ENCODE results near the gene TUBA4A. TPM values are rescaled to one million over a fixed set of nuclear protein-coding genes. Genes with fewer than 3 reads are reported as not detected.
A peak's percentile ranks its signal among the peaks of the same experiment; 100 is the strongest.
"Not testable (repeated sequence)": the region's sequence is repeated elsewhere in the genome, so short reads cannot be mapped to it uniquely, and the experiment has no call there.

TUBA4A gene
- total RNA-seq, 2 experiments from 2014 or later, result 96.0 to 186 TPM

DNA sequence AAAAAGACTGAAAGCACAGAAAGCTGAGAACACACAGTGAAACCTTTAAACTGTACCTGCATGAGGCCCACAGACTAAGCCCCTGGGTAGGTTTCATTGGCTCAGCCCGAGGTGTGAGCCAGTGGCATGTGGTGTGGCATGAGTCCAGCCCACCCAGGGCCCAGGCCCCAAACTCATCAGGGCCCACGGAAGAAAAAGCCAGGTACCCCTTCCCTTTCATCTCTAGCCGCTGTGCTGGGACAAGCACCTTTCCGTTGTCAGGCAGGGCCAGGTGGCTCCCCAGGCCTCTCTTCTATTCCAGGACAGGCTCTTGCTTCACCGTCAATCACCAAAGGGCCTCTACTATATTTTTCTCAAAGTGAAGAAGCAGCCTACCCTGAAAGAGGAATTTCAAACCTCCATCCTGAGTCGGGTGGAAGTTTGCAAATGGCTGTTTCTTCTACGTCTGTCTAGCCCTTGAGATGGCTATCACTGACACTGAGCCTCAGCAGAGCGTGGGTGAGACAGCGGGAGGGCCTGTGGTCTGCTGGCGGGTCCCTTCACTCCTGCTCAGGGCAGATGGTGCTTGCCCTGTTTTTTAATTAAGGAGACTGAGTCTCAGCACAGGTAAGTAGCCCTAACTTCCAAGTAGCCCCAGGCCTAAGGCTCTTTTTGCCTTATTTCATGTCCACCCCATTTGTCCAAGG, 34.0 kb upstream of the TUBA4A start:
- intact Hi-C loops (cut with micrococcal nuclease; ENCODE audit: unreplicated experiment), result no loop called here
- H3K4me3 ChIP-seq (ENCODE audit: low read depth, low read length, poor library complexity, severe bottlenecking), result no peak overlapping the region
- H3K9me2 ChIP-seq (ENCODE audit: insufficient read depth, low read length), result no peaks in the 10 kb centered on the region
- H3K9me3 ChIP-seq (ENCODE audit: low read length), result no peaks in the 10 kb centered on the region
- BruUV-seq (replicated peaks), result no TSS peak
- H3K36me3 ChIP-seq (ENCODE audit: insufficient read depth, low read length), result peaks cover 29% of the 10 kb centered on the region
- H3K79me2 ChIP-seq (ENCODE audit: insufficient read depth, low read depth, low read length), result no peaks in the 10 kb centered on the region
- no peak overlapping the region for H2AFZ ChIP-seq (ENCODE audit: low read length)
- TF ChIP-seq CTCF (conservative IDR thresholded peaks at IDR 0.05; ENCODE audit: low read length) (no peak), EZH2phosphoT487 (IDR thresholded peaks at IDR 0.05; ENCODE audit: borderline replicate concordance, low read depth, low read length) (no peak)
- no peak overlapping the region for H3K4me2 ChIP-seq (ENCODE audit: low read length)
- H3K27ac ChIP-seq (ENCODE audit: low read depth, low read length, poor library complexity, severe bottlenecking), result no peak overlapping the region
- H4K20me1 ChIP-seq (ENCODE audit: insufficient read depth, low read length), result no peaks in the 10 kb centered on the region
- ChIA-PET CTCF (ENCODE audit: unreplicated experiment) (no interaction called here), POLR2A (interaction anchor here (1.2 kb wide), 1 partner anchor 100 kb away, joined by 4 read pairs; the partner anchor contains the start of gene DNPEP)
- DNase-seq (ENCODE audit: low spot score), result no peak
- no peaks in the 10 kb centered on the region for H3K4me1 ChIP-seq (ENCODE audit: insufficient read depth, low read length, poor library complexity, severe bottlenecking)

GRCh38 chr2:219287116-219287440, 33.4 kb upstream of the TUBA4A start:
- H2AFZ ChIP-seq (ENCODE audit: low read length); intact Hi-C loops (cut with micrococcal nuclease; ENCODE audit: unreplicated experiment); H3K4me1 ChIP-seq (ENCODE audit: insufficient read depth, low read length, poor library complexity, severe bottlenecking): not testable (repeated sequence)

DNA sequence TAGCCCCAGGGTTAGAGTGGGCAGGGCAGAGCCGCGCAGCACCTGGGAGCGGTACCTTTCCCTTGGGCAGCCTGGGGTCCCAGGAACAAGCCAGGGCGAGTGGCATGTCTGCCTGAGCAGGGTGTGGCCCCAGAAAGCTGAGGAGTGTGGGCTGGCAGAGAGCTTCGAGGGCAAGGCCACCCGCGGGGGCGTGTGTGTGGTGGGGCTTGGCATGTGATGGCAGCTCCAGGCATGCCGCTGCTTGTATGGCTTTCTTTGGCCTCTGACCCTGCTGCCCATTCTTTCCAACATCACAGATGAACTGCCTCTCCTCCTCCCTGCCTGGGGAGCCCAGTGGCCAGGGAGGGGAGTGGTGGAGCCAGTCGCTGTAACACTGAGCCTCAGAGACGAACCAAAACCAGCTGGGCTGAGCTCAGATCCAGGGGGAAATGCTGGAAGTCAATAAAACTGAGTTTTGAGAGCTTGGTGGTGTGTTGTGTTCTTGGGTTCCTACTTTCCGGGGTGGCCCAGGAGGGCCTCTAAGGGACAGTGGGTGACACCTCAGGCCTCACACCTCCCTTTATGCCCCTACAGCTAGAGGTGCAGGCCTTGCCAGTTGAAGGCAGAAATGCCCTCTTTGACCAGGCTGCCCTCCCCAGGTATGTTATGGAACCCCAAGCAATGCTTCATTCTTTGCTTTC, 32.9 kb upstream of the TUBA4A start:
- no peak overlapping the region for H2AFZ ChIP-seq (ENCODE audit: low read length)
- peak; percentile 19 for DNase-seq (ENCODE audit: low spot score)
- no peak overlapping the region for H3K4me3 ChIP-seq (ENCODE audit: low read depth, low read length, poor library complexity, severe bottlenecking)
- H4K20me1 ChIP-seq (ENCODE audit: insufficient read depth, low read length), result no peaks in the 10 kb centered on the region
- no peaks in the 10 kb centered on the region for H3K79me2 ChIP-seq (ENCODE audit: insufficient read depth, low read depth, low read length)
- H3K9me3 ChIP-seq (ENCODE audit: low read length), result no peaks in the 10 kb centered on the region
- ChIA-PET CTCF (ENCODE audit: unreplicated experiment) (no interaction called here), POLR2A (no interaction called here)
- H3K4me1 ChIP-seq (ENCODE audit: insufficient read depth, low read length, poor library complexity, severe bottlenecking), result no peaks in the 10 kb centered on the region
- no peaks in the 10 kb centered on the region for H3K9me2 ChIP-seq (ENCODE audit: insufficient read depth, low read length)
- no peak overlapping the region for H3K27ac ChIP-seq (ENCODE audit: low read depth, low read length, poor library complexity, severe bottlenecking)
- TSS peak; percentile 91 for BruUV-seq (replicated peaks)
- TF ChIP-seq EZH2phosphoT487 (IDR thresholded peaks at IDR 0.05; ENCODE audit: borderline replicate concordance, low read depth, low read length) (no peak), CTCF (conservative IDR thresholded peaks at IDR 0.05; ENCODE audit: low read length) (0 out of 2 replicates have a peak, but pooled peaks have one; percentile 29)
- intact Hi-C loops (cut with micrococcal nuclease; ENCODE audit: unreplicated experiment), result no loop called here
- H3K36me3 ChIP-seq (ENCODE audit: insufficient read depth, low read length), result peaks cover 41% of the 10 kb centered on the region
- no peak overlapping the region for H3K4me2 ChIP-seq (ENCODE audit: low read length)

More at GRCh38 chr2:219287116-219287440, 33.4 kb upstream of the TUBA4A start:
- H3K4me2 ChIP-seq (ENCODE audit: low read length); H4K20me1 ChIP-seq (ENCODE audit: insufficient read depth, low read length); H3K9me3 ChIP-seq (ENCODE audit: low read length); CTCF ChIA-PET (ENCODE audit: unreplicated experiment); H3K4me3 ChIP-seq (ENCODE audit: low read depth, low read length, poor library complexity, severe bottlenecking); H3K9me2 ChIP-seq (ENCODE audit: insufficient read depth, low read length); POLR2A ChIA-PET; DNase-seq (ENCODE audit: low spot score); BruUV-seq (replicated peaks); H3K79me2 ChIP-seq (ENCODE audit: insufficient read depth, low read depth, low read length); H3K27ac ChIP-seq (ENCODE audit: low read depth, low read length, poor library complexity, severe bottlenecking): not testable (repeated sequence)
- H3K36me3 ChIP-seq (ENCODE audit: insufficient read depth, low read length), result peaks cover 36% of the 10 kb centered on the region

Measured in OCI-LY7 (cell line).